HG03135 (cell line): Measurements from ENCODE around the gene PRMT9.

Experiments
- ATAC-seq: cut with Tn5 transposase; IDR thresholded peaks from one replicate; pipeline ENCODE4 v1.9.1; 2021; ENCODE audit warnings: mild to moderate bottlenecking, moderate library complexity; ENCODE audit not compliant: unreplicated experiment

Gene PRMT9

DNA sequence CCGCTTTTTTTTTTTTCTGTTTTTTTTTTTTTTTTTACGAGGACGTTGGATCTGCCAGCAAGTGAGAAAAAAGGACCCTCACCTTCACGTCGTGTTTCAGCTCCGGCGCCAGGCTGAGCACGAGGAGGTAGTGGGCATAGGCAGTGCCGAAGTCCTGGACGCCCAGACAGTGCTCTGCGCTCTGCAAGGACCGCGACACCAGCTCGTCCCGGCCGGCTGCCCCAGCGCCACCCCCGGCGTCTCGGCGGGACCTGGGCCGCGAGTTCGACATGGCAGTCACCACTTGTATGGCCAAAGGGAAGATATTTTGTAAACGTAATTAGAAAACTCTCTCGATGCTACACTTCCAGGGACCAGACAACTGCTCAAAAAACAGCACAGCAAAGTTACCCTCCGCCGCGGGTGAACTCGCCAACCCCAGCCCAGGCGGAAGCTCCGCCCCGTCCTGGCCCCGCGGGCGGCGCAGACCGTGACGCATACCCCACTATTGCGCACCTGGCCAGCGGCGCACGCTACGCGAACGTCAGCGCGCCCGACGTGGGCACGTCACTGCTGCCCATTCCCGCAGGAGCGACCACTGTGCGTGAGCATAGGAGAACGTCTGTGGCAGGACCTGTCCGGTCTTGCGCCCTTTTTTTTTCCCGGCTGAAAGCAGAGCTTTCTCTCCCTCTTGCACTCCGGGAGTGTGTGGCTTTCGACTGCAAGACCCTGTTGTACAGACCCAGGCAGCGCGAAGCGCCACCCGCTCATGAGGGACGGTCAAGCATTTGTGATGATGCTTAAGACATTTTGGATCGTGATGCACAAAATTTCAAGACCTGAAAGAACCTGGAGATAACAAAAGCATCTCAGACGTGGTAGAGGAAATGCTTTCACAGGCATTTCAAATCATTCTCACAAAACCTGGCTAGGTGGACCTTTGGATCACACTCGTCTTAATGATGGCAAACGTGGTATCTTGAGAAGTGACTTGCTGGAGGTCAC is at the start of gene PRMT9:
PRMT9 (minus strand) TSS at position 447 of the 984 bp plus-strand sequence; CDS start at position 271, 176 bp downstream.
- peak; percentile 99 for ATAC-seq

DNA sequence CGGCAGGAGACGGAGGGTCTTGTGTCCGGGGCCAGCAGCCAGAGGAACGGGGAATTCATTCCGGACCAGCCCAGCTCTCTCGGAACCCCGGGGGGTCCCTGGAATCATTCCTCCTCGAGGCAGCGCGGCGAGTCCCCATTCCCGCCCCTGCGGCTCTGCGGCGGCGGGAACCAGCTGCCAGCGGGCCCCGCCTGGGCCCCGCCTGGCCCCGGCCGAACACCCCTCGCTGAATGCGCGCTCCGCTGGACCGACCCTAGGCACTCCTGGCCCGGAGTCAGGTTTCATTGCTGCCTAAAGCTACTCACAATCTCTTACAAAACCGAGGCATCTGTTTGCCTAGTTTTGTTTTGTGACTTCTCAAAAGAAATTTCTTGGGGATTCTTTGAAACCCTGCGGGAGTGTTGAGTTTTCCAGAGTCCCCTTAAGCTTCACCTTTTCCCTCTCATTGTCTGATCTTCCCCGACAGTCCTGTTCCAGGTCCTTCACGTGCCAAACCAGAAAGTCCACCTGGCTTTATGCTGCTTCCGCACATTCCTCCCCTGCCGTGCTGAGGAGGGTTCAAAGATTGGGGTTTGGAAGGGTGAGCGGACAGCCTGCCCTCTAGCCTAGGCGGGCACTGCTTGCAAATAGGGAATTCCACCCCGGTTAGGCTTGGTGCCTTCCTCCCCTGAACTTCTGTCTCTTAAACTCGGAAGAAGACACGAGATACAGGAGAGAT is 48.7 kb upstream of the PRMT9 start:
- peak; percentile 24 for ATAC-seq

DNA sequence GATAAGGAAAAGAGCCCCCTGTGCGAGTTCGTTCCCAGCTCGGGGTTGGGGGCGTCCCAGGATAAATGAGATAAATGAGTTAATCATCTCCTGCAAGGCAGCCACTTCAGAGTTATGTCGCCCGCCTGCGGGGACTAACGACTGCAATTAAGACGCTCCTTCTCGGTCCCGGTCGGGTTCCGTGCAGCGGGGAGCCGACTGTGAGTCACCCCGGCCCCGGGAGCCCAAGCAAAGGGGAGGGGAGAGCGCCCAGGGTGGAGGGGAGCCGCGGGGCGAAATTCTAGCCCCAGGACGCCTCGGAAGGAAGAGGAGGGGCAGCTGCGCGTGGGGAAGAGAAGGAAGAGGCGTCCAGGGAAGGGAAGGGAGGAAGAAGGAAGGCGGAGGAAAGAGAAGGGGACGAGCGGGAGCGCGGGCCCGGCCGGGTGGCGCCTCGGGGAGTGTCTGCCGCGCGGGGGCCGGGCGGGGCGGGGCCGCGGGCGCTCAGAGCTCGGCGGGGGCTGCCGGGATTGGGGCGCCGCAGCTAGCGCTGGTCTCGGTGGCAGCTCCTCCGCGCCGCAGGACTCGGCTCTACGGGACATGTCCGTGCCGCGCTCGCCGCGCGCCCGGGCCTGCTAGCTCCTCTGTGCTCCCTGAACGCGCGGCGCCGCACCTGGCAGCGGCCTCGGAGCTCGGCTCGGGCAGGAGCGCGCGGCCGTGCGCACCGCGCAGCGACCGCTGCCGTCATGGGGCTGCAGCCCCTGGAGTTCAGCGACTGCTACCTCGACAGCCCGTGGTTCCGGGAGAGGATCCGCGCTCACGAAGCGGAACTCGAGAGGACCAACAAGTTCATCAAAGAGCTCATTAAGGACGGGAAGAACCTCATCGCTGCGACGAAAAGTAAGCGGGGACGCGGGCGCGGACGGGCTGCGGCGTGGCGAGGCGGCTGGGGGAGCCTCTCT is 47.9 kb upstream of the PRMT9 start, which contains the start of gene ARHGAP10:
ARHGAP10 (plus strand) TSS at position 509 of the 938 bp plus-strand sequence; CDS start at position 723, 214 bp downstream.
- peak; percentile 58 for ATAC-seq

- ATAC-seq, result no peak
These were observed 46.4 kb upstream of the PRMT9 start for GRCh38 chr4:147730333-147730732.

DNA sequence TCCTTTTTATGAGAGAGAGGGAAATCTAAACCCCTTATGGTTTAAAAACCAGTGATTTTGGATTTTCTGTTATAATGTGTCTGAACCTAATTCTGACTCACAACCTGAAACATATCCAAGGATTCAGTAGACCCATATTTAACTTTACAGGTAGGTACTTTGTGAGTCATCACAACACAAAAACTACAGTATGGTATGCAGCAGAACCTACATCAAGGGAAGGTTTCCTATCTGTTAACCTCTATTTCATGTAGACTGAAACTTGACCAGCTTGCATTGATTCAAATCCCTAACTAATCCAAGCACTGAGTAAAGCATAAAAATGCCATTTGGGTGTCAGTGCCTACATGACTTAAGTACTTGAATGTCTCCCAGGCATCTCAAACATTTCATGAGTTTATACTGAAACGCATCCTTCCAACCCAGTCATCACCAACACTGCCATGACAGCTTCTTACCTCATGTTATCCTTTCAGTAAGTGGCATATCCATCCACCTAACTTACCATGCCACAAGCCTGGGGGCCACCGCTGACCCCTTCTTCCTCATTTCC is 43.6 kb upstream of the PRMT9 start:
- ATAC-seq, result no peak

GRCh38 chr4:147725673-147726072 is 41.7 kb upstream of the PRMT9 start:
- no peak for ATAC-seq

GRCh38 chr4:147724468-147725201 is 40.7 kb upstream of the PRMT9 start:
- no peak for ATAC-seq

GRCh38 chr4:147723326-147723725 is 39.4 kb upstream of the PRMT9 start:
- ATAC-seq, result no peak

DNA sequence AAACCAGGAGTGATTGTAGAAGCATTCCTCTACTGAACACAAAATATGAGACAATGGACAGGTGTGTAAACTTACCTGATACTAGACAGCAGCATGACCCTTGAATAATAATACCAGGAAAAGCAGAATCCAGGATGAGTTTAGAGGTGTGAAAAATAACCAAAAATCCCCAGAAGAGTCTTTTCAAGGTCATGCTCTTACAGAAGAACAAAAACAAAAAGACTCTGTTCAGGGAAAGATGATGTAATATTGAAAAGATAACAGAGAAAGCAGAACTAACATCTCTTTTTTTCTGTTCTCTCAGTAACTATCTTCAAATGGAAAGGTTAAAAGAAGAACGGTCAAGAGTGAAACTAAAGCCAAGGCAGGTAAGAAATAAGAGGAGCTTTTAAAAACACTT is 33.9 kb upstream of the PRMT9 start:
- peak; percentile 83 for ATAC-seq

DNA sequence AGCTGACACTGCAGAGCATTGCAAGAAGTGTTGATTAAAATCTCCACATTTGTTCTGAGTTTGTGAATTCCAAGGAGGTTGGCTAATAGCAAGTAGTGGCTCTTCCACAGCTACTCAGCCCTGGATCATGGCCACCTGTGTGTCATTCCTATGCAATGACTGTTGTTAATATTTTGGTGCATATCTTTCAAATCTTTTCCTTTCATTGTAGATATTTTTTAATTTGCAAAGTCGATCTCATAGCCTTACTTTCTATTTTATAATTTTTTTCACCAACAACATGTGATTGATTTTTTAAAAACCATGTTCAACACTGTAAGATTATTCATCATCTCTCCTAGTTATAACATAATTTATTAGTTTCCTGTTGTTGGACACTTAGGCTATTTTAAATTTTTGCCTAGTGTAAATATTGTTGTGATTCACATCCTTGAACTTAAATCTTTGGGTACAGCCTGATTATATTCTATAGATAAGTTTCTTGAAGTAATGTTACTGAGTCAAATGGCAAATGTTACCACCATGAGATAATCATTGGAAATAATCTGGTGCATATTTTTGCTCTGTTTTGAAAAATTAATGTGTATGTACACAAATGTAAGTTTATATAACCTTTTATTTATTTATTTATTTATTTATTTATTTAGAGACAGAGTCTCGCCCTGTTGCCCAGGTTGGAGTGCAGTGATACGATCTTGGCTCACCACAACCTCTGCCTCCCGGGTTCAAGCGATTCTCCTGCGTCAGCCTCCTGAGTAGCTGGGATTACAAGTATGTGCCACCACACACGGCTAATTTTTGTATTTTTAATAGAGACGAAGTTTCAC is 30.8 kb upstream of the PRMT9 start:
- ATAC-seq, result no peak

- ATAC-seq, result no peak
These were observed 26.0 kb upstream of the PRMT9 start for GRCh38 chr4:147709999-147710398.

DNA sequence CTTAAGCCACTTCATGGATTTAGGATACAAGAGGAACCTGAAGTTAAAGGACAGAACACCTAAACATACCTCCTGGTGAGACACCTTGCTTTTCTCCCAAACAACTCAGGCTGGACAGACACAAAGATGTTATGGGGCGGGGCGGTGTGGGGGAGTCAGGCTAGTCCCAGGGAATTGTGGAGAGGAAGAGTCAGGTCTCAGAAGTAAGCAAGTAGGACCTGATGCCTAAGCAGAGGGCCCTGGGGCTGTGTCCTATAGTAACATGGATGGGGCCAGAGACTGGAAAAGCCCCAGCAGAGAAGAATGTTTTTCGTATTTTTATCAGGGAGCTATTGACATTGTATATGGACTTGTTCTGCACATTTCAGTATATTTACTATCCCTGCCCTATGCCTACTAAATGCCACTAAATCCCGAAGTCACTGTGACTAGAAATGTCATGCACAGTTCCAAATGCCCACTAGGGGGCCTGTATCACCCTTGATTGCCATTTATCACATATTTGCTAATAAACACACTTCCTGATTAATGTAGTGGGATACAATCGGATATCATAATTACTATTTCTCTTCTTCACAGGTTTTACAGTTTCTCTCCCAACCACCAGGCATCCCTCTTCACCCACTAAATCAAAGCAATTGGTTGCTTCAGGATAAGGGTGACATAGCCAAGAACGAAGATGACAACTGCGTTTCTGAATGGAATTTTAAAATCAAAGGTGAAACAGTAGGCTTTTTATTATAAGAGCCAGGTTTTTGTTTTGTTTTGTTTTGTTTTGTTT is 24.1 kb upstream of the PRMT9 start:
- peak; percentile 51 for ATAC-seq

DNA sequence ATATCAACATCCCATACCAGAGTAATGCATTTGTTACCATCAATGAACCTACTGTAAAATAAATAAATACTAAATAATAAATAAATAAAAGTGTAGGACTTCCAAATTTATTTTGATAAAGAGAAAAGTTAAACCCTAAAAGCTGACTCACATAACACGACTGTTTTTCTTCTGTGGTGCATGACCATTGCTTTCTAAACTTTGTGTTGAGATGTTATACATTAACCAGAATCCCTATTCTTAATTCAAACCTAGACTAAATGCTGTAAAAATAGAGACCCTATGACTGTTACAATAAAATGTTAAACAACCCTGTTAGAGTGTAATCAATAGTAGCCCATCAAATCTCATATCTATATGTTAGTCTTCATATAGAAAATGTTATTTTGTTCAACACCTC is 20.9 kb upstream of the PRMT9 start:
- no peak for ATAC-seq

DNA sequence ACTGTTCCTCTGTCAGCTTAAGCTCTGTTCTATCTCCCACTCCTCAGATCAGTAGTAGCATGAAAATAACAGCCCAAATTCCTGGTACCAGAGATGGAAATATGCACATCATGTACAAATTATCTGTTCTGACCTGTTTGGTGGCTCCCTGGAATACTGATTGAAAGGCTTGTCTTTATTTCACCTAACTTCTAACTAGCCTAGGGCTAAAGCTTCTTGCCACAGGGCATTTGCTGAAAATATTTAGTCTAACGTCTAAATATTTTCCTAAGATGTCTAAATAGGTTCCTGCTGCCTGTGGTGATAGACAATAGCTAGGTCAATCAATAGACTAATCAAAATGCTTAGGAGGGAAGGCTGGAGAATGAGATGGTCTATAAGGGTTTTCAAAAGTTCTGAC is 12.9 kb upstream of the PRMT9 start:
- no peak for ATAC-seq

DNA sequence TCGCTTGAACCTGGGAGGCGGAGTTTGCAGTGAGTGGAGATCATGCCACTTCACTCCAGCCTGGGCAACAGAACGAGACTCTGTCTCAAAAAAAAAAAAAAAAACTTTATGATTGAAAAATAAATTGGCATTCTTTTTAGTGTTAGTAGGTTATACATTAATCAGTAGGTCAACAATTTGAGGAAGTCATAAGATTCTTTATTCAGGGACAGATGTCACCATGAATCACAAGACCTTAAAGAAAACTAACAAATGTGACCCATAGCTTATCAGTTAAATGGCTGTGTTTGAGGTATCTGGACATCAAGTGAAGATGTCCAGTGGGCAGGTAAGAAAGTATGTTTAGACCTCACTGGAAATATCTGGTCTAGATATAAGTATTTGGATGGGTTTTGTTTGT is 9.3 kb upstream of the PRMT9 start:
- no peak for ATAC-seq

- no peak for ATAC-seq
These were observed 7.9 kb upstream of the PRMT9 start for GRCh38 chr4:147691820-147692219.

DNA sequence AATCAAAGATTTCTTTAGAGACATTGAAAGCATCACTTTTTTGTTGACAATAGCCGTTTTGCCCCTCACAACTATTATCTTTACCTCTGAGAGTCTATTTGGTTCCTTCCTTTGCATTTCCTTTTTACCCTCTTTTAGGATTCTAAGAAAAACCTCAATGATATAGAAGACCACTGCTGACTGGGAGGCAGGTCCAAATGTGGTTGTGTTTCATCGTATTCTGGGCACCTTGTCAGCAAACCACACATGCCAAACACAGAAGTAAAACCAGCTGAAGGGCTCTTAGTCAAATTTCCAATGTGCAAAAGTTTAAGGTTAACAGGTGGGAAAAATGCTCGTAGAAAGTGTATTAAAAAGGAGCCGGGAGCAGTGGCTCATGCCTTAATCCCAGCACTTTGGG is 5.1 kb upstream of the PRMT9 start:
- ATAC-seq, result no peak

DNA sequence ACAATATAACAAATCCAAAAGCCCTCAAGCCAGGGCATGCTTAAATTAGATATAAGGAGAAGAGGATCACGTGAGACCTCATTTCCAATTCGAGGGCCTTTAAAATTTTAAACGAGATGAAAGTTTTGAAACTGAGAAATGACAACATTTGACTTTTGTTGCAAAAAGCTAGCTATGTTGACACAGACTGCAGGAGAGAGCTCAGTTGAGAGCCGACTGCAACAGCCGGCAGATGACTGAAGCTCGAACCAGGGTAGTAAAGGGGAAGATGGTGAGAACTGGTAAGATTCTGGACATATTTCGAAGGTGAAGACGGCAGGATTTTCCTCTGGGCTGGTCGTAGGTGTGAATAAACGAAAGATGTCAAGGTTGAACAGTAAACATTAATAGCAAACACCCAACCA is 773 bp downstream of the PRMT9 start:
- no peak for ATAC-seq
